ENCODE measurements around the gene EDRF1.

EDRF1 gene

DNA sequence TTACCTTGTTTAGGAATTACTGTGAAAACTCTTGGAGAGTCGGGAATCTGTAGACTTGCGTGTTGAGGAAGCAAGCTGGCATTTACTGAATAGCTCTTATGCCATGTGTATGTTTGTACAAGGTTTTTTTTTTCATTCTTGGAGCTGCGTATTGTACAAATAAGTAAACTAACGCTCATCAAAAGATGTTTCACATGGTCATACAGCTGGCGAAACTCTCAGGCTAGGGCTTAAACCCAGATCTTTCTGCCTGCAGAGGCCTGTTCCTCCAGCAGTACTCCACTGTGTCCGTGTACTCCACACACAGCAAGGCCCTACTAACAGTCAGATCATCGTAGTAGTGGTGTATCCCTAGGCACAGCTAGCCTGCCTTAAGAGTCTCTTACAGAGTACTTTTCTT is 7.4 kb downstream of the EDRF1 start:
- ATAC-seq = no peak
- TF ChIP-seq, protein P1, sequence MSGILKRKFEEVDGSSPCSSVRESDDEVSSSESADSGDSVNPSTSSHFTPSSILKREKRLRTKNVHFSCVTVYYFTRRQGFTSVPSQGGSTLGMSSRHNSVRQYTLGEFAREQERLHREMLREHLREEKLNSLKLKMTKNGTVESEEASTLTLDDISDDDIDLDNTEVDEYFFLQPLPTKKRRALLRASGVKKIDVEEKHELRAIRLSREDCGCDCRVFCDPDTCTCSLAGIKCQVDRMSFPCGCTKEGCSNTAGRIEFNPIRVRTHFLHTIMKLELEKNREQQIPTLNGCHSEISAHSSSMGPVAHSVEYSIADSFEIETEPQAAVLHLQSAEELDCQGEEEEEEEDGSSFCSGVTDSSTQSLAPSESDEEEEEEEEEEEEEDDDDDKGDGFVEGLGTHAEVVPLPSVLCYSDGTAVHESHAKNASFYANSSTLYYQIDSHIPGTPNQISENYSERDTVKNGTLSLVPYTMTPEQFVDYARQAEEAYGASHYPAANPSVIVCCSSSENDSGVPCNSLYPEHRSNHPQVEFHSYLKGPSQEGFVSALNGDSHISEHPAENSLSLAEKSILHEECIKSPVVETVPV (CRISPR knock-in tag; IDR thresholded peaks at IDR 0.05) = no peak
- TF ChIP-seq TCF4 (CRISPR knock-in tag; IDR thresholded peaks at IDR 0.05; ENCODE audit: borderline replicate concordance) = no peak
- TF ChIP-seq, protein P2, sequence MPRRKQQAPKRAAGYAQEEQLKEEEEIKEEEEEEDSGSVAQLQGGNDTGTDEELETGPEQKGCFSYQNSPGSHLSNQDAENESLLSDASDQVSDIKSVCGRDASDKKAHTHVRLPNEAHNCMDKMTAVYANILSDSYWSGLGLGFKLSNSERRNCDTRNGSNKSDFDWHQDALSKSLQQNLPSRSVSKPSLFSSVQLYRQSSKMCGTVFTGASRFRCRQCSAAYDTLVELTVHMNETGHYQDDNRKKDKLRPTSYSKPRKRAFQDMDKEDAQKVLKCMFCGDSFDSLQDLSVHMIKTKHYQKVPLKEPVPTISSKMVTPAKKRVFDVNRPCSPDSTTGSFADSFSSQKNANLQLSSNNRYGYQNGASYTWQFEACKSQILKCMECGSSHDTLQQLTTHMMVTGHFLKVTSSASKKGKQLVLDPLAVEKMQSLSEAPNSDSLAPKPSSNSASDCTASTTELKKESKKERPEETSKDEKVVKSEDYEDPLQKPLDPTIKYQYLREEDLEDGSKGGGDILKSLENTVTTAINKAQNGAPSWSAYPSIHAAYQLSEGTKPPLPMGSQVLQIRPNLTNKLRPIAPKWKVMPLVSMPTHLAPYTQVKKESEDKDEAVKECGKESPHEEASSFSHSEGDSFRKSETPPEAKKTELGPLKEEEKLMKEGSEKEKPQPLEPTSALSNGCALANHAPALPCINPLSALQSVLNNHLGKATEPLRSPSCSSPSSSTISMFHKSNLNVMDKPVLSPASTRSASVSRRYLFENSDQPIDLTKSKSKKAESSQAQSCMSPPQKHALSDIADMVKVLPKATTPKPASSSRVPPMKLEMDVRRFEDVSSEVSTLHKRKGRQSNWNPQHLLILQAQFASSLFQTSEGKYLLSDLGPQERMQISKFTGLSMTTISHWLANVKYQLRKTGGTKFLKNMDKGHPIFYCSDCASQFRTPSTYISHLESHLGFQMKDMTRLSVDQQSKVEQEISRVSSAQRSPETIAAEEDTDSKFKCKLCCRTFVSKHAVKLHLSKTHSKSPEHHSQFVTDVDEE (CRISPR knock-in tag; IDR thresholded peaks at IDR 0.05) = no peak
- no peak for TF ChIP-seq ZNF565 (CRISPR knock-in tag; conservative IDR thresholded peaks at IDR 0.05; ENCODE audit: low read depth)
- TF ChIP-seq ZC3H10 (CRISPR knock-in tag; IDR thresholded peaks at IDR 0.05) = no peak
- TF ChIP-seq TOX (CRISPR knock-in tag; IDR thresholded peaks at IDR 0.05; ENCODE audit: borderline replicate concordance) = no peak
- no peak for TF ChIP-seq SNAI2 (CRISPR knock-in tag; IDR thresholded peaks at IDR 0.05)
- TF ChIP-seq ZFP30 (CRISPR knock-in tag; IDR thresholded peaks at IDR 0.05) = no peak
- TF ChIP-seq, protein P3, sequence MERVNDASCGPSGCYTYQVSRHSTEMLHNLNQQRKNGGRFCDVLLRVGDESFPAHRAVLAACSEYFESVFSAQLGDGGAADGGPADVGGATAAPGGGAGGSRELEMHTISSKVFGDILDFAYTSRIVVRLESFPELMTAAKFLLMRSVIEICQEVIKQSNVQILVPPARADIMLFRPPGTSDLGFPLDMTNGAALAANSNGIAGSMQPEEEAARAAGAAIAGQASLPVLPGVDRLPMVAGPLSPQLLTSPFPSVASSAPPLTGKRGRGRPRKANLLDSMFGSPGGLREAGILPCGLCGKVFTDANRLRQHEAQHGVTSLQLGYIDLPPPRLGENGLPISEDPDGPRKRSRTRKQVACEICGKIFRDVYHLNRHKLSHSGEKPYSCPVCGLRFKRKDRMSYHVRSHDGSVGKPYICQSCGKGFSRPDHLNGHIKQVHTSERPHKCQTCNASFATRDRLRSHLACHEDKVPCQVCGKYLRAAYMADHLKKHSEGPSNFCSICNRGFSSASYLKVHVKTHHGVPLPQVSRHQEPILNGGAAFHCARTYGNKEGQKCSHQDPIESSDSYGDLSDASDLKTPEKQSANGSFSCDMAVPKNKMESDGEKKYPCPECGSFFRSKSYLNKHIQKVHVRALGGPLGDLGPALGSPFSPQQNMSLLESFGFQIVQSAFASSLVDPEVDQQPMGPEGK (CRISPR knock-in tag; IDR thresholded peaks at IDR 0.05; ENCODE audit: borderline replicate concordance) = no peak
- TF ChIP-seq ISL1 (CRISPR knock-in tag; IDR thresholded peaks at IDR 0.05) = no peak
- TF ChIP-seq, protein P4, sequence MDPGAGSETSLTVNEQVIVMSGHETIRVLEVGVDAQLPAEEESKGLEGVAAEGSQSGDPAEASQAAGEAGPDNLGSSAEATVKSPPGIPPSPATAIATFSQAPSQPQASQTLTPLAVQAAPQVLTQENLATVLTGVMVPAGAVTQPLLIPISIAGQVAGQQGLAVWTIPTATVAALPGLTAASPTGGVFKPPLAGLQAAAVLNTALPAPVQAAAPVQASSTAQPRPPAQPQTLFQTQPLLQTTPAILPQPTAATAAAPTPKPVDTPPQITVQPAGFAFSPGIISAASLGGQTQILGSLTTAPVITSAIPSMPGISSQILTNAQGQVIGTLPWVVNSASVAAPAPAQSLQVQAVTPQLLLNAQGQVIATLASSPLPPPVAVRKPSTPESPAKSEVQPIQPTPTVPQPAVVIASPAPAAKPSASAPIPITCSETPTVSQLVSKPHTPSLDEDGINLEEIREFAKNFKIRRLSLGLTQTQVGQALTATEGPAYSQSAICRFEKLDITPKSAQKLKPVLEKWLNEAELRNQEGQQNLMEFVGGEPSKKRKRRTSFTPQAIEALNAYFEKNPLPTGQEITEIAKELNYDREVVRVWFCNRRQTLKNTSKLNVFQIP (CRISPR knock-in tag; IDR thresholded peaks at IDR 0.05; ENCODE audit: borderline replicate concordance, low read depth) = no peak
- no peak for TF ChIP-seq GLIS3 (CRISPR knock-in tag; IDR thresholded peaks at IDR 0.05)

DNA sequence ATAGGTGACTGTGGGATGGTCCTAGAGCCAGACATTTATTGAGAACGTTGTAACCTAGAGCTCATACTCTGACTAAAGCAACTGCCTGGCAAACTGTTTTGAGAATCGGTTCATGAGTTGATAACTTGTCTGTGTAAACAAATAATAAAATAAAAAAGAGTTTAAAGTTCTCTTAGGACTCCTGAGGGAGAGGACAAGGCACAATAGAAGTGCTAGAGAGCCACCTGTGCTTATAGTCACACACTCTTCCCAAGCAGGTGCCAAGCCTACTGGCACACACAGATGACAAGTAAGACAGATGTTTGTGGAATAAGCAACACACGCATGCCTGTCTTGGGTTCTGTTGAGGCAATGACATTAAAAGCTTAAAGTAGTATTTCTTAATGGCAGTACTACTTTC is 7.9 kb downstream of the EDRF1 start:
- TF ChIP-seq ZNF565 (CRISPR knock-in tag; conservative IDR thresholded peaks at IDR 0.05; ENCODE audit: low read depth) = no peak
- TF ChIP-seq ISL1 (CRISPR knock-in tag; IDR thresholded peaks at IDR 0.05) = no peak
- no peak for TF ChIP-seq ZFP3 (CRISPR knock-in tag; IDR thresholded peaks at IDR 0.05)
- no peak for TF ChIP-seq RARB (CRISPR knock-in tag; IDR thresholded peaks at IDR 0.05)
- ATAC-seq = no peak

DNA sequence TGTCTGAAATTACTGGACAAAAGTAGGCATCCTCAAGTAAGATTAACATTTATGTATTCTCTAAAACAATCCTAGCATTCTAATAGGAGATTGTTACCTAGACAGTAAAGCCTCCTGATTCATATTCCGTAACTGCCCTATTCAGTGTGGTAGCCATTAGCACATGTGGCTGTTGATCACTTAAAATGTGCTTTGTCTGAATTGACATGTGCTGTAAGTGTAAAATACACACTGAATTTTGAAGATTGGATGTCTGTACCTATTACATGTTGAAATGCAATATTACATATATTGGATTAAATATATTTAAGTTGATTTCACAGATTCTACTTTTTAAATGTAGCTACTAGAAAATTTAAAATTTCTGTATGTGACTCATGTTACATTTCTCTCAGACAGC is 14.6 kb downstream of the EDRF1 start:
- ATAC-seq = no peak
- TF ChIP-seq SNAI2 (CRISPR knock-in tag; IDR thresholded peaks at IDR 0.05) (no peak), TCF4 (CRISPR knock-in tag; IDR thresholded peaks at IDR 0.05; ENCODE audit: borderline replicate concordance) (no peak), ZNF565 (CRISPR knock-in tag; conservative IDR thresholded peaks at IDR 0.05; ENCODE audit: low read depth) (no peak), ESRRG (CRISPR knock-in tag; IDR thresholded peaks at IDR 0.05) (no peak), ZNF8 (CRISPR knock-in tag; IDR thresholded peaks at IDR 0.05) (no peak), RARB (CRISPR knock-in tag; IDR thresholded peaks at IDR 0.05) (no peak), CSDC2 (CRISPR knock-in tag; IDR thresholded peaks at IDR 0.05) (no peak), PPARA (CRISPR knock-in tag; IDR thresholded peaks at IDR 0.05; ENCODE audit: borderline replicate concordance) (no peak), GLIS3 (CRISPR knock-in tag; IDR thresholded peaks at IDR 0.05) (no peak), ZFP3 (CRISPR knock-in tag; IDR thresholded peaks at IDR 0.05) (no peak), ZC3H10 (CRISPR knock-in tag; IDR thresholded peaks at IDR 0.05) (no peak), ISL1 (CRISPR knock-in tag; IDR thresholded peaks at IDR 0.05) (no peak), OSR1 (CRISPR knock-in tag; IDR thresholded peaks at IDR 0.05) (no peak), ARNTL (CRISPR knock-in tag; IDR thresholded peaks at IDR 0.05; ENCODE audit: borderline replicate concordance, low read depth) (no peak)
- TF ChIP-seq, protein P4 (CRISPR knock-in tag; IDR thresholded peaks at IDR 0.05; ENCODE audit: borderline replicate concordance, low read depth) = no peak
- TF ChIP-seq, protein P5, sequence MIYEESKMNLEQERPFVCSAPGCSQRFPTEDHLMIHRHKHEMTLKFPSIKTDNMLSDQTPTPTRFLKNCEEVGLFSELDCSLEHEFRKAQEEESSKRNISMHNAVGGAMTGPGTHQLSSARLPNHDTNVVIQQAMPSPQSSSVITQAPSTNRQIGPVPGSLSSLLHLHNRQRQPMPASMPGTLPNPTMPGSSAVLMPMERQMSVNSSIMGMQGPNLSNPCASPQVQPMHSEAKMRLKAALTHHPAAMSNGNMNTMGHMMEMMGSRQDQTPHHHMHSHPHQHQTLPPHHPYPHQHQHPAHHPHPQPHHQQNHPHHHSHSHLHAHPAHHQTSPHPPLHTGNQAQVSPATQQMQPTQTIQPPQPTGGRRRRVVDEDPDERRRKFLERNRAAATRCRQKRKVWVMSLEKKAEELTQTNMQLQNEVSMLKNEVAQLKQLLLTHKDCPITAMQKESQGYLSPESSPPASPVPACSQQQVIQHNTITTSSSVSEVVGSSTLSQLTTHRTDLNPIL (CRISPR knock-in tag; IDR thresholded peaks at IDR 0.05; ENCODE audit: low read depth) = no peak
- TF ChIP-seq, protein P2 (CRISPR knock-in tag; IDR thresholded peaks at IDR 0.05) = no peak
- TF ChIP-seq, protein P3 (CRISPR knock-in tag; IDR thresholded peaks at IDR 0.05; ENCODE audit: borderline replicate concordance) = no peak
